Measurements from ENCODE around the gene UPK3A. TPM values are rescaled to one million over a fixed set of nuclear protein-coding genes. Genes with fewer than 3 reads are reported as not detected.

UPK3A gene
- total and polyA plus RNA-seq, 2 of the 8 experiments (the other 6 are each of a cell fraction or from before 2014, with no cell fraction given): 0.35 to 1.7 TPM

GRCh38 chr22:45330548-45330947 lies 45.8 kb downstream of the UPK3A start:
- H2BK20ac ChIP-seq (ENCODE audit: low read length): no peak overlapping the region
- no peak overlapping the region for H2BK5ac ChIP-seq (ENCODE audit: low read depth, low read length)
- no peaks in the 10 kb centered on the region for H3K79me2 ChIP-seq (ENCODE audit: control insufficient read depth in 1 of 2, insufficient read depth in 2 of 2, low read length in 2 of 2)
- no peak overlapping the region for H2BK15ac ChIP-seq (ENCODE audit: low read length)
- H3K79me1 ChIP-seq (ENCODE audit: low read depth, low read length): no peaks in the 10 kb centered on the region
- no peak overlapping the region for H2AFZ ChIP-seq (ENCODE audit: low read length)
- no peaks in the 10 kb centered on the region for H3K23me2 ChIP-seq (ENCODE audit: low read depth, low read length)
- 99% methylated on average over 19 of the region's 19 CpGs; no CpG with 5 or more reads in 1 of the 2 experiments for WGBS, 2 experiments (ENCODE audit: extremely low coverage in 1 of 2, insufficient coverage in 1 of 2, insufficient read length in 1 of 2, insufficient replicate concordance in 2 of 2, low coverage in 1 of 2, low lambda C conversion rate in 2 of 2, missing lambda C conversion rate in 1 of 2)
- H4K20me1 ChIP-seq (replicated peaks in 1 of 2; ENCODE audit: control insufficient read depth in 1 of 2, insufficient read depth in 2 of 2, low read length in 2 of 2): peaks cover 0 to 3% of the 10 kb centered on the region in 2 experiments
- H3K4ac ChIP-seq (replicated peaks; ENCODE audit: insufficient read length, low read depth, low read length): no peak overlapping the region
- no peaks in the 10 kb centered on the region for H3K9me3 ChIP-seq (ENCODE audit: insufficient read depth in 2 of 2, low read depth in 1 of 2, low read length in 1 of 2)
- no peak overlapping the region for H4K8ac ChIP-seq (ENCODE audit: extremely low read depth, insufficient read depth, low read length)
- no peak overlapping the region for H3K14ac ChIP-seq (ENCODE audit: insufficient read length)
- H4K91ac ChIP-seq (replicated peaks; ENCODE audit: insufficient read length, low read length): no peak overlapping the region
- no peak overlapping the region for H3K18ac ChIP-seq (ENCODE audit: extremely low read depth, low read length)
- H2AK5ac ChIP-seq (ENCODE audit: low read depth, low read length): no peak overlapping the region
- ChIA-PET POLR2A (ENCODE audit: partially characterized antibody) (no interaction called here), CTCF (ENCODE audit: partially characterized antibody) (interaction anchor here (1.8 kb wide), 1 partner anchor 10 kb away, joined by 5 read pairs; no protein-coding TSS in a partner anchor)
- H3K36me3 ChIP-seq (ENCODE audit: control insufficient read depth in 2 of 4, insufficient read depth in 4 of 4, low read length in 3 of 4): peaks cover 0 to 6% (median 3%) of the 10 kb centered on the region in 4 experiments; a peak in 4 of 8 replicates
- FAIRE-seq: no peak
- no peak overlapping the region for H3K56ac ChIP-seq (replicated peaks; ENCODE audit: insufficient read length, low read depth, low read length)
- DNase-seq (ENCODE audit: low read depth in 1 of 2, low spot score in 2 of 2): no peak
- H3K4me1 ChIP-seq (replicated peaks in 1 of 4; ENCODE audit: control insufficient read depth in 3 of 4, insufficient read depth in 4 of 4, low read length in 3 of 4): no peaks in the 10 kb centered on the region
- H3K27ac ChIP-seq (ENCODE audit: low read depth, low read length): no peak overlapping the region
- H3K27me3 ChIP-seq (replicated peaks in 1 of 4; ENCODE audit: control insufficient read depth in 3 of 4, extremely low read depth in 1 of 4, insufficient read depth in 3 of 4, low read length in 3 of 4): no peaks in the 10 kb centered on the region
- H3K4me3 ChIP-seq (ENCODE audit: extremely low read depth in 1 of 4, insufficient read depth in 2 of 4, low read depth in 3 of 4, low read length in 4 of 4): no peak overlapping the region
- H3K4me2 ChIP-seq (ENCODE audit: insufficient read depth in 1 of 2, low read depth in 2 of 2, low read length in 2 of 2): no peak overlapping the region
- no peak overlapping the region for H3K9ac ChIP-seq (replicated peaks in 1 of 4; ENCODE audit: extremely low read depth in 1 of 4, low read depth in 3 of 4, low read length in 3 of 4)
- H4K5ac ChIP-seq (ENCODE audit: insufficient read length, low read depth, low read length): no peak overlapping the region
- H2BK120ac ChIP-seq (replicated peaks; ENCODE audit: low read depth, low read length): no peak overlapping the region
- H2BK12ac ChIP-seq (ENCODE audit: low read depth, low read length): no peak overlapping the region
- H3K23ac ChIP-seq (ENCODE audit: insufficient read length): no peak overlapping the region
- TF ChIP-seq KDM1A (IDR thresholded peaks at IDR 0.05; ENCODE audit: borderline replicate concordance, low read length): no peak
- no peak for TF ChIP-seq SP2 (IDR thresholded peaks at IDR 0.05; ENCODE audit: low read length)
- no peak for TF ChIP-seq RXRA (IDR thresholded peaks at IDR 0.05; ENCODE audit: insufficient read depth, low read depth, low read length)
- no peak for TF ChIP-seq CBX8 (IDR thresholded peaks at IDR 0.05; ENCODE audit: borderline replicate concordance, low read depth, low read length)
- TF ChIP-seq, protein P1, sequence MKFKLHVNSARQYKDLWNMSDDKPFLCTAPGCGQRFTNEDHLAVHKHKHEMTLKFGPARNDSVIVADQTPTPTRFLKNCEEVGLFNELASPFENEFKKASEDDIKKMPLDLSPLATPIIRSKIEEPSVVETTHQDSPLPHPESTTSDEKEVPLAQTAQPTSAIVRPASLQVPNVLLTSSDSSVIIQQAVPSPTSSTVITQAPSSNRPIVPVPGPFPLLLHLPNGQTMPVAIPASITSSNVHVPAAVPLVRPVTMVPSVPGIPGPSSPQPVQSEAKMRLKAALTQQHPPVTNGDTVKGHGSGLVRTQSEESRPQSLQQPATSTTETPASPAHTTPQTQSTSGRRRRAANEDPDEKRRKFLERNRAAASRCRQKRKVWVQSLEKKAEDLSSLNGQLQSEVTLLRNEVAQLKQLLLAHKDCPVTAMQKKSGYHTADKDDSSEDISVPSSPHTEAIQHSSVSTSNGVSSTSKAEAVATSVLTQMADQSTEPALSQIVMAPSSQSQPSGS (IDR thresholded peaks at IDR 0.05; ENCODE audit: low read length): no peak
- TF ChIP-seq EGR1 (IDR thresholded peaks at IDR 0.05; ENCODE audit: borderline replicate concordance, low read depth, low read length): no peak
- TF ChIP-seq SIX5 (IDR thresholded peaks at IDR 0.05; ENCODE audit: low read depth, low read length): no peak
- no peak for TF ChIP-seq CREB1 (IDR thresholded peaks at IDR 0.05)
- no peak for TF ChIP-seq ZNF274 (IDR thresholded peaks at IDR 0.05; ENCODE audit: borderline replicate concordance, extremely low read depth, low read length)
- TF ChIP-seq SP4 (IDR thresholded peaks at IDR 0.05; ENCODE audit: low read length): no peak
- TF ChIP-seq TCF12 (IDR thresholded peaks at IDR 0.05; ENCODE audit: low read depth, low read length): no peak
- no peak for TF ChIP-seq SUZ12 (IDR thresholded peaks at IDR 0.05; ENCODE audit: low read length)
- no peak for TF ChIP-seq GTF2F1 (IDR thresholded peaks at IDR 0.05; ENCODE audit: borderline replicate concordance, low read depth, low read length)
- TF ChIP-seq JUN (IDR thresholded peaks at IDR 0.05; ENCODE audit: low read depth, low read length): no peak
- TF ChIP-seq MAFK (IDR thresholded peaks at IDR 0.05; ENCODE audit: low read depth, low read length): no peak
